OCI-LY7 (cell line): Measurements from ENCODE around the gene ANAPC10.

Experiments
- CTCF ChIP-seq: fragments of 200-600 bp; sonication (generic); conservative IDR thresholded peaks from 2 replicates; pipeline ENCODE4 v1.5.1; 2014; ENCODE audit warnings: mild to moderate bottlenecking, antibody characterized with exemption, low read length, moderate library complexity, mixed read lengths
- EZH2phosphoT487 ChIP-seq: fragments of 200-600 bp; sonication (generic); IDR thresholded peaks from 2 replicates; pipeline ENCODE4 v1.6.1; 2018; ENCODE audit warnings: low read depth, borderline replicate concordance, mild to moderate bottlenecking, mixed run types, antibody characterized with exemption, low read length, moderate library complexity, mixed read lengths

- no peak for TF ChIP-seq CTCF
- no peak for TF ChIP-seq EZH2phosphoT487
These were observed 130.8 kb downstream of the ANAPC10 start for GRCh38 chr4:144967161-144967560.
